ENCODE measurements around the gene TRIM22.
A peak's percentile ranks its signal among the peaks of the same experiment; 100 is the strongest.
"Not testable (repeated sequence)": the region's sequence is repeated elsewhere in the genome, so short reads cannot be mapped to it uniquely, and the experiment has no call there.

Gene TRIM22

GRCh38 chr11:5689551-5689983, at the start of gene TRIM22:
TRIM22 (plus strand) TSS chr11:5689790; CDS start chr11:5696233, 6,443 bp downstream.
- DNase-seq = peak; percentile 57

- no peak for DNase-seq
Measured at GRCh38 chr11:5639953-5640352, 49.6 kb upstream of the TRIM22 start.

GRCh38 chr11:5643585-5643984, 46.0 kb upstream of the TRIM22 start:
- no peak for DNase-seq

GRCh38 chr11:5646139-5646538, 43.5 kb upstream of the TRIM22 start:
- no peak for DNase-seq

- no peak for DNase-seq
Measured at GRCh38 chr11:5655474-5655873, 34.1 kb upstream of the TRIM22 start.

- DNase-seq = not testable (repeated sequence)
Measured at GRCh38 chr11:5656956-5657355, 32.6 kb upstream of the TRIM22 start.

GRCh38 chr11:5658318-5658717, 31.3 kb upstream of the TRIM22 start:
- DNase-seq = no peak

- no peak for DNase-seq
Measured at GRCh38 chr11:5663511-5663910, 26.1 kb upstream of the TRIM22 start.

- no peak for DNase-seq
Measured at GRCh38 chr11:5665051-5665570, 24.5 kb upstream of the TRIM22 start.

GRCh38 chr11:5665746-5666401, 23.7 kb upstream of the TRIM22 start:
- DNase-seq = no peak

- DNase-seq = no peak
Measured at GRCh38 chr11:5666402-5666793, 23.2 kb upstream of the TRIM22 start.

- DNase-seq = no peak
Measured at GRCh38 chr11:5671831-5672230, 17.8 kb upstream of the TRIM22 start.

- no peak for DNase-seq
Measured at GRCh38 chr11:5674391-5674790, 15.2 kb upstream of the TRIM22 start.

GRCh38 chr11:5679811-5680210, 9.8 kb upstream of the TRIM22 start:
- DNase-seq = no peak

- not testable (repeated sequence) for DNase-seq
Measured at GRCh38 chr11:5682890-5683441, 6.6 kb upstream of the TRIM22 start.

- peak; percentile 46 for DNase-seq
Measured at GRCh38 chr11:5683620-5684019, 6.0 kb upstream of the TRIM22 start.

- no peak for DNase-seq
Measured at GRCh38 chr11:5684036-5684645, 5.4 kb upstream of the TRIM22 start.

GRCh38 chr11:5684646-5685362, 4.8 kb upstream of the TRIM22 start, which contains the start of gene TRIM5:
TRIM5 (minus strand) TSS chr11:5685074; CDS start chr11:5680177, 4,897 bp downstream.
- peak; percentile 84 for DNase-seq

GRCh38 chr11:5686426-5686825, 3.2 kb upstream of the TRIM22 start:
- DNase-seq = no peak

GRCh38 chr11:5688482-5688881, 1.1 kb upstream of the TRIM22 start:
- DNase-seq = no peak

- no peak for DNase-seq
Measured at GRCh38 chr11:5690216-5690615, 626 bp downstream of the TRIM22 start.

- no peak for DNase-seq
Measured at GRCh38 chr11:5690736-5691135, 1.1 kb downstream of the TRIM22 start.

- DNase-seq = not testable (repeated sequence)
Measured at GRCh38 chr11:5691238-5691963, 1.8 kb downstream of the TRIM22 start.
